CD14-positive monocyte (primary cell): ENCODE measurements around the gene OR51E2. TPM values are rescaled to one million over a fixed set of nuclear protein-coding genes. Genes with fewer than 3 reads are reported as not detected.
"Not testable (repeated sequence)": the region's sequence is repeated elsewhere in the genome, so short reads cannot be mapped to it uniquely, and the experiment has no call there.

Source experiments
- DNase-seq, 3 donors: peaks; one replicate each; pipeline ENCODE4 v3.0.0-alpha.2; 2011 to 2022
- H2AFZ ChIP-seq: 2 replicates; pipeline ENCODE4 v1.6.0; 2012; ENCODE audit warnings: mild to moderate bottlenecking, low read depth, low read length, inconsistent platforms; ENCODE audit not compliant: insufficient read depth, poor library complexity, severe bottlenecking
- H3K27ac ChIP-seq, 2 donors: 1 replicate in 1 of 2; 2 replicates in 1 of 2; pipeline ENCODE4 v1.5.1; 2012 to 2013; ENCODE audit warnings: low read length in 2 of 2, control low read depth in 1 of 2, inconsistent platforms in 1 of 2, low read depth in 1 of 2, mild to moderate bottlenecking in 1 of 2
- H3K27me3 ChIP-seq, 2 donors: one replicate each; pipeline versions ENCODE4 v1.6.0 to v1.6.1; 2011 to 2013; ENCODE audit warnings: low read length in 2 of 2; ENCODE audit not compliant: control insufficient read depth in 2 of 2, insufficient read depth in 2 of 2
- H3K36me3 ChIP-seq, 2 donors: replicated peaks in 1 of 2; 1 replicate in 1 of 2; 2 replicates in 1 of 2; pipeline versions ENCODE4 v1.5.1 to v1.6.1; 2012 to 2013; ENCODE audit warnings: low read length in 2 of 2, control low read depth in 1 of 2, inconsistent platforms in 1 of 2, mild to moderate bottlenecking in 1 of 2; ENCODE audit not compliant: insufficient read depth in 2 of 2, control insufficient read depth in 1 of 2
- H3K4me1 ChIP-seq, 2 donors: 1 replicate in 1 of 2; 2 replicates in 1 of 2; pipeline versions ENCODE4 v1.5.1 to v1.6.1; 2012 to 2013; ENCODE audit warnings: low read length in 2 of 2, control low read depth in 1 of 2, inconsistent platforms in 1 of 2, mild to moderate bottlenecking in 1 of 2, moderate library complexity in 1 of 2; ENCODE audit not compliant: insufficient read depth in 2 of 2, control insufficient read depth in 1 of 2
- H3K4me2 ChIP-seq: replicated peaks from 2 replicates; pipeline ENCODE3; 2012; ENCODE audit warnings: low read length, moderate library complexity, mild to moderate bottlenecking; ENCODE audit not compliant: poor library complexity, severe bottlenecking; ENCODE audit errors: extremely low read depth
- H3K4me3 ChIP-seq, 3 experiments: fragments of 200-600 bp in 1 of 3; sonication (generic) in 1 of 3; replicated peaks in 1 of 3; 1 replicate in 2 of 3; 2 replicates in 1 of 3; pipeline ENCODE4 v1.5.1; 2011 to 2013; ENCODE audit warnings: low read length in 3 of 3, mild to moderate bottlenecking in 3 of 3, control low read depth in 2 of 3, low read depth in 2 of 3, inconsistent platforms in 1 of 3, moderate library complexity in 1 of 3
- H3K79me2 ChIP-seq: 2 replicates; pipeline ENCODE4 v1.6.0; 2012; ENCODE audit warnings: mild to moderate bottlenecking, control low read depth, inconsistent platforms, low read length, moderate library complexity; ENCODE audit not compliant: insufficient read depth
- H3K9ac ChIP-seq: 2 replicates; pipeline ENCODE4 v1.6.0; 2017; ENCODE audit warnings: low read length, mild to moderate bottlenecking; ENCODE audit not compliant: insufficient read depth, poor library complexity, severe bottlenecking
- H3K9me3 ChIP-seq, 2 donors: replicated peaks in 1 of 2; 1 replicate in 1 of 2; 2 replicates in 1 of 2; pipeline versions ENCODE4 v1.5.1 to v1.6.1; 2012 to 2013; ENCODE audit warnings: low read length in 2 of 2, control low read depth in 1 of 2; ENCODE audit not compliant: control insufficient read depth in 1 of 2, insufficient read depth in 1 of 2
- H4K20me1 ChIP-seq: 2 replicates; pipeline ENCODE4 v1.6.0; 2012; ENCODE audit warnings: mild to moderate bottlenecking, low read length, control low read depth, moderate library complexity; ENCODE audit not compliant: insufficient read depth
- H3K27ac Mint-ChIP-seq, 7 donors: one replicate each; pipeline ENCODE4 v1.8.0; 2020; ENCODE audit warnings: mild to moderate bottlenecking in 7 of 7, mixed read lengths in 7 of 7, moderate library complexity in 6 of 7, inconsistent platforms in 2 of 7
- H3K27me3 Mint-ChIP-seq, 3 donors: one replicate each; pipeline ENCODE4 v1.8.0; 2021 to 2022; ENCODE audit warnings: low read depth in 3 of 3, mild to moderate bottlenecking in 3 of 3, mixed read lengths in 3 of 3, moderate library complexity in 3 of 3, inconsistent platforms in 1 of 3
- H3K36me3 Mint-ChIP-seq, 2 donors: one replicate each; pipeline ENCODE4 v1.8.0; 2020; ENCODE audit warnings: mixed read lengths in 2 of 2, inconsistent platforms in 1 of 2, mild to moderate bottlenecking in 1 of 2
- H3K4me1 Mint-ChIP-seq: one replicate; pipeline ENCODE4 v1.8.0; 2020; ENCODE audit warnings: mild to moderate bottlenecking, mixed read lengths
- H3K4me3 Mint-ChIP-seq, 2 donors: one replicate each; pipeline ENCODE4 v1.8.0; 2020; ENCODE audit warnings: mild to moderate bottlenecking in 2 of 2, mixed read lengths in 2 of 2, moderate library complexity in 1 of 2
- H3K9me3 Mint-ChIP-seq, 7 donors: one replicate each; pipeline ENCODE4 v1.8.0; 2020 to 2022; ENCODE audit warnings: mixed read lengths in 7 of 7, mild to moderate bottlenecking in 6 of 7, moderate library complexity in 6 of 7, inconsistent platforms in 2 of 7
- CTCF ChIP-seq: fragments of 200-600 bp; IDR thresholded peaks from one replicate; pipeline ENCODE4 v1.8.0; 2022; ENCODE audit warnings: antibody characterized with exemption, mild to moderate bottlenecking
- WGBS: methylation state at CpG from one replicate; pipeline ENCODE4 v1.1.5; 2013; ENCODE audit warnings: missing lambda C conversion rate; ENCODE audit not compliant: insufficient coverage; 5-methylcytosine and 5-hydroxymethylcytosine counted together
- intact Hi-C, 2 donors: fragments of 100-400 bp; cut with micrococcal nuclease; formaldehyde crosslinking; loops; one replicate each; pipeline versions ENCODE4 v1.15.0 to v1.15.1; 2023
- polyA plus RNA-seq, 3 donors: library from polyadenylated mRNA; depleted of rRNA in 1 of 3; unstranded in 2 of 3; stranded (reverse) in 1 of 3; fragments of 300-500 nt in 2 of 3; fragments of >200 nt in 1 of 3; fragmentation: Illumina TruSeq in 2 of 3; gene quantifications; 1 replicate in 2 of 3; 2 replicates in 1 of 3; pipeline ENCODE4 v1.2.3, GENCODE V29; 2012 to 2021

Gene OR51E2
- polyA plus RNA-seq, 3 donors = not detected

DNA sequence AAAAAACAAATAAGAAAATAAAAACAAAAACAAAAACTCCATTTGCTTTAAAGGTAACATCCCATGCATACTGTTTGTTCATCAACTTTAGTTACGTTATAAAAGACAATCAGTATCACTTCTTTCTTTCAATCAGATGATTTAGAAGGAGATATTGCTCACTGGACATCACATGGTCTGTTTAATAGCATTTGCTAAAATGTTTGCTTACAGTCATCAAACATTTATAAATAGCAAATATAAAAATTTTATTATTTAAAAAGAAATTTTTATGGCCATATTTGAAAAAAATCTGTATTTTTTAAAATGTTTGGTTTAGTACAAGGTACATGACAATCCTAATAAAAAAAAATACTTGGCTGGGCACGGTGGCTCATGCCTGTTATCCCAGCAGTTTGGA lies 29.5 kb upstream of the OR51E2 start:
- Histone ChIP-seq H3K4me3 (no peak overlapping the region), H3K27me3 (no peaks in the 10 kb centered on the region), H3K4me1 (no peaks in the 10 kb centered on the region), H2AFZ (no peak overlapping the region), H3K4me2 (no peak overlapping the region), H4K20me1 (no peaks in the 10 kb centered on the region), H3K9me3 (peaks cover 0 to 12% of the 10 kb centered on the region in 2 donors), H3K79me2 (no peaks in the 10 kb centered on the region), H3K36me3 (no peaks in the 10 kb centered on the region), H3K27ac (no peak overlapping the region), H3K9ac (no peak overlapping the region)
- no peak overlapping the region for H3K27ac Mint-ChIP-seq
- TF ChIP-seq CTCF = no peak
- H3K4me1 Mint-ChIP-seq = no peaks in the 10 kb centered on the region
- no peak for DNase-seq
- H3K36me3 Mint-ChIP-seq = no peaks in the 10 kb centered on the region
- no peak overlapping the region for H3K4me3 Mint-ChIP-seq
- intact Hi-C loops = no loop called here
- H3K9me3 Mint-ChIP-seq = peaks cover 0 to 12% (median 6%) of the 10 kb centered on the region in 7 donors
- no CpG with 5 or more reads among the region's 2 CpGs for WGBS
- peaks cover 0 to 4% (median 1%) of the 10 kb centered on the region in 3 donors for H3K27me3 Mint-ChIP-seq

DNA sequence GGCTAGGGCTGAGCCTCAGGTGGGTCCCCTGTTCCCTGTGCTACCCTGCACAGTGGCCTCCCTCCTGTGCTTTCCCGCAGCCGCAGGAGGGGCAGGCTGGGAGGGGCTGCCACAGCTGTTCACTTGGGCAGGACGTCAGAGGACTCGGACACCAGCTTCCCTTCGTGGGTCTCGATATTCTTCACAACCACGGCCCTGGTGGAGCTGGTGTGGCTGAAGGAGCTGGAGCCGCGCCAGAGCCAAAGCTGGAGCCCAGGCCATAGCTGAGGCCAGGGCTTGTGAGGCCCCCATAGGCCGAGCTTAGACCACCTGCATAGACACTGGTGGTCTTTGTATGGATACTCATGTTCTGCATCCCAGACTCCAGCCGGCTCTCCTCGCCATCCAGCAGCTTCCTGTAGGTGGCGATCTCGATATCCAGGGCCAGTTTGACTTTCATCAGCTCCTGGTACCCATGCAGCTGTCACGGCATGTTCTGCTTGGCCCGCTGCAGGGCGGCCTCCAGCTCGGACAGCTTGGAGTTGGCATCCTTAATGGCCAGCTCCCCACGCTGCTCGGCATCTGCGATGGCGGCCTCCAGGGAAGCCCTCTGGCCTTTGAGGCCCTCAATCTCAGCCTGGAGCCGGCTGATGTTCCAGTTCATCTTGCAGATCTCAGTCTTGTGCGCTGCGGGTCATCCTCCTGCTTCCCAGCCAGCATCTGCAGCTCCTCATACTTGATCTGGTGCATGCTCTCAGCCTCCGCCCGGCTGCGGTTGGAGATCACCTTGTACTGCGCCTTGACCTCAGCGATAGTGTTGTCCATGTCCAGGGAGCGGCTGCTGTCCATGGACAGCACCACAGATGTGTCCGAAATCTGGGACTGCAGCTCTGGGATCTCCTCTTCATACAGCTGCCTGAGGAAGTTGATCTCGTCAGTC lies 25.2 kb upstream of the OR51E2 start:
- H3K4me1 ChIP-seq, H3K9ac ChIP-seq, H3K27ac Mint-ChIP-seq, H3K4me3 ChIP-seq, H3K27ac ChIP-seq, H3K27me3 ChIP-seq, H3K36me3 Mint-ChIP-seq, H3K4me1 Mint-ChIP-seq, intact Hi-C loops, H2AFZ ChIP-seq, H3K79me2 ChIP-seq, H3K4me2 ChIP-seq, H3K4me3 Mint-ChIP-seq, DNase-seq, H3K27me3 Mint-ChIP-seq, H3K36me3 ChIP-seq, H4K20me1 ChIP-seq: not testable (repeated sequence)
- peaks cover 4 to 21% (median 9%) of the 10 kb centered on the region in 7 donors for H3K9me3 Mint-ChIP-seq
- H3K9me3 ChIP-seq = peaks cover 0 to 12% of the 10 kb centered on the region in 2 donors
- WGBS = 97% methylated on average over 28 of the region's 33 CpGs
